GM18868 (cell line): ENCODE data around the gene ADAM12.

Experiments used
- ATAC-seq: cut with Tn5 transposase; IDR thresholded peaks from one replicate; pipeline ENCODE4 v1.9.1; 2021; ENCODE audit warnings: mild to moderate bottlenecking, moderate library complexity; ENCODE audit not compliant: unreplicated experiment

The ADAM12 gene

GRCh38 chr10:126242397-126243260 is 145.6 kb downstream of the ADAM12 start:
- ATAC-seq, result no peak

GRCh38 chr10:126240483-126240882 is 147.8 kb downstream of the ADAM12 start:
- no peak for ATAC-seq

- ATAC-seq, result no peak
Measured at GRCh38 chr10:126239844-126240243, 148.4 kb downstream of the ADAM12 start.

GRCh38 chr10:126235979-126236851 is 152.1 kb downstream of the ADAM12 start:
- no peak for ATAC-seq

- ATAC-seq, result no peak
Measured at GRCh38 chr10:126235091-126235978, 152.9 kb downstream of the ADAM12 start.

GRCh38 chr10:126234630-126235029 is 153.6 kb downstream of the ADAM12 start:
- ATAC-seq, result no peak

GRCh38 chr10:126233182-126234148 is 154.8 kb downstream of the ADAM12 start:
- ATAC-seq, result no peak

GRCh38 chr10:126230587-126230986 is 157.7 kb downstream of the ADAM12 start:
- no peak for ATAC-seq

GRCh38 chr10:126229686-126230085 is 158.6 kb downstream of the ADAM12 start:
- ATAC-seq, result no peak

GRCh38 chr10:126227762-126228134 is 160.5 kb downstream of the ADAM12 start:
- ATAC-seq, result no peak

- no peak for ATAC-seq
Measured at GRCh38 chr10:126226988-126227761, 161.1 kb downstream of the ADAM12 start.

GRCh38 chr10:126226205-126226604 is 162.1 kb downstream of the ADAM12 start:
- ATAC-seq, result no peak

GRCh38 chr10:126225672-126226008 is 162.6 kb downstream of the ADAM12 start:
- ATAC-seq, result no peak

GRCh38 chr10:126224967-126225671 is 163.2 kb downstream of the ADAM12 start:
- no peak for ATAC-seq

- ATAC-seq, result no peak
Measured at GRCh38 chr10:126223512-126224067, 164.7 kb downstream of the ADAM12 start.

- ATAC-seq, result no peak
Measured at GRCh38 chr10:126222736-126223511, 165.4 kb downstream of the ADAM12 start.

- ATAC-seq, result no peak
Measured at GRCh38 chr10:126221874-126222273, 166.4 kb downstream of the ADAM12 start.
